PC-9 (cell line): ENCODE measurements around the gene JPH4.

Experiments
- CTCF ChIP-seq: fragments of 200-600 bp; sonication (generic); conservative IDR thresholded peaks from 2 replicates; pipeline ENCODE4 v1.6.1; 2017; ENCODE audit warnings: mixed run types, antibody characterized with exemption, mild to moderate bottlenecking, moderate library complexity
- EZH2 ChIP-seq: fragments of 200-600 bp; sonication (generic); IDR thresholded peaks from 2 replicates; pipeline ENCODE4 v1.8.0; 2017; ENCODE audit warnings: antibody characterized with exemption, low read depth

GRCh38 chr14:23580948-23581281 is 2.3 kb upstream of the JPH4 start:
- no peak for TF ChIP-seq CTCF
- no peak for TF ChIP-seq EZH2
